HG02678 (cell line): Measurements from ENCODE around the gene CDYL2.
A peak's percentile ranks its signal among the peaks of the same experiment; 100 is the strongest.

Experiments
- ATAC-seq: cut with Tn5 transposase; IDR thresholded peaks from one replicate; pipeline ENCODE4 v1.9.1; 2021; ENCODE audit warnings: mild to moderate bottlenecking, moderate library complexity; ENCODE audit not compliant: unreplicated experiment

CDYL2 gene

GRCh38 chr16:80631581-80631980 is 172.8 kb downstream of the CDYL2 start:
- no peak for ATAC-seq

GRCh38 chr16:80628254-80628653 is 176.1 kb downstream of the CDYL2 start:
- ATAC-seq = no peak

GRCh38 chr16:80627108-80627507 is 177.3 kb downstream of the CDYL2 start:
- peak; percentile 81 for ATAC-seq

GRCh38 chr16:80623376-80623775 is 181.0 kb downstream of the CDYL2 start:
- ATAC-seq = no peak

GRCh38 chr16:80622007-80622406 is 182.4 kb downstream of the CDYL2 start:
- no peak for ATAC-seq

- no peak for ATAC-seq
Measured at GRCh38 chr16:80620736-80621605, 183.4 kb downstream of the CDYL2 start.

- no peak for ATAC-seq
Measured at GRCh38 chr16:80619824-80620223, 184.6 kb downstream of the CDYL2 start.

GRCh38 chr16:80618862-80619648 is 185.3 kb downstream of the CDYL2 start:
- ATAC-seq = no peak

GRCh38 chr16:80616362-80616761 is 188.0 kb downstream of the CDYL2 start:
- no peak for ATAC-seq

GRCh38 chr16:80615735-80616134 is 188.7 kb downstream of the CDYL2 start:
- no peak for ATAC-seq

GRCh38 chr16:80614908-80615671 is 189.3 kb downstream of the CDYL2 start:
- ATAC-seq = no peak

GRCh38 chr16:80612461-80613017 is 191.9 kb downstream of the CDYL2 start:
- no peak for ATAC-seq

- no peak for ATAC-seq
Measured at GRCh38 chr16:80611930-80612327, 192.5 kb downstream of the CDYL2 start.

- ATAC-seq = no peak
Measured at GRCh38 chr16:80611171-80611929, 193.0 kb downstream of the CDYL2 start.

- no peak for ATAC-seq
Measured at GRCh38 chr16:80610481-80611156, 193.8 kb downstream of the CDYL2 start.

- ATAC-seq = no peak
Measured at GRCh38 chr16:80608946-80609345, 195.5 kb downstream of the CDYL2 start.

- no peak for ATAC-seq
Measured at GRCh38 chr16:80607204-80607603, 197.2 kb downstream of the CDYL2 start.

- ATAC-seq = no peak
Measured at GRCh38 chr16:80606221-80606766, 198.1 kb downstream of the CDYL2 start.

- ATAC-seq = no peak
Measured at GRCh38 chr16:80604600-80605355, 199.6 kb downstream of the CDYL2 start.
